HG02852 (cell line): ENCODE measurements around the gene SPOCK1.

ENCODE experiments used
- ATAC-seq: cut with Tn5 transposase; IDR thresholded peaks from one replicate; pipeline ENCODE4 v1.9.1; 2021; ENCODE audit warnings: mild to moderate bottlenecking, moderate library complexity; ENCODE audit not compliant: unreplicated experiment

Gene SPOCK1

DNA sequence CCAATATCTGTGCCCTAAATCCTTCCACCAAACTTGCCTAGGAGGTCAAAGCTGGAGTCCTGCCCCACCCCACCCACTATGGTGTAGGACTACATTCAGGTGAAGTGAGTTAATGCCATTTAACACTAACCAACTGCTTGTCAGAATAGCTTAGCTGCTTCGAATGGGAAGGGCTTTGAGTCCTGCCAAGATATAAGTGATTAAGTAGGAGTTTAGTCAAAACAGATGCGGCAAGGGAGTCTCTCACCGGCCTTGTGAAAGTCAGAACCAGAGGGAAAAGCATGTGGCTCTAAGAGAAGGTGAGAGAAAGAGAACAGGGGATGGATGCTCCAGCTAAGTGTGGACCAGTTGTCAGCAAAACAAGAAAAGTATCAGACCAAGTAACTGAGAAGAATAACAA, 132.6 kb downstream of the SPOCK1 start:
- no peak for ATAC-seq

DNA sequence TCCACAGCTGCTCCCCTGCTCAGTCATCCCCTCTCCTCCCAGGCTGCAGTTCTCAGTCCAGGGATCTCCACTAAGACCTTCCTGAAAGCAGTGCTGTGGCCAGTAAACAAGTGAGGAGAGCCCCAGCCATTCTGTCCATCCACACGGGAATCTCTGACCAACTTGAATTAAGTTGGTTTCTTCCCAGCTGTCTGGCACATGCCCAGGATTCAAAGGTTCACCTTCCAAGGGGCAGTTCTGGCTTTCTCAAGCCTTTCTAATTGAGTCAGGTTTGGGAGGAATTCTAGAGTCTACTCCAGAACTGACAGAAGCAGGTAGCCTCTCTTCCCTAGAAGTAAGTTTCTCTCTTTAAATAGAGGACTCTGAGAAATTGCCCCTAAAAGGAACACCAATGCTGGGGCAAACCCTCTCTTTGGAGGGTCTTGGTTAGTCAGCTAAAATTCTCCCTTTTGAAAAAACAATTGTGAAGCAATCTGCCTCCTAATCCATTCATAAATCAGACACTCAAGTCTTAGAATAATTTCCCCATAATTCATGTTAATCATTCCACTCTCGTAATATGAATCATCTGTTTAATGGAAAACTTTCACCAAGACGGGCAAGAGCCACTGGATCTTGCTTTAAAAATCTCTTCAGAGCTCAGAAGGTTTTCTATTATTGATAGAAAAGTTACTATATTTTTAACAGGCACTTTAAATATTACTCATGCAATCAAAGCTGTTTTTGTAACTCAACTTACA, 133.8 kb downstream of the SPOCK1 start:
- no peak for ATAC-seq

DNA sequence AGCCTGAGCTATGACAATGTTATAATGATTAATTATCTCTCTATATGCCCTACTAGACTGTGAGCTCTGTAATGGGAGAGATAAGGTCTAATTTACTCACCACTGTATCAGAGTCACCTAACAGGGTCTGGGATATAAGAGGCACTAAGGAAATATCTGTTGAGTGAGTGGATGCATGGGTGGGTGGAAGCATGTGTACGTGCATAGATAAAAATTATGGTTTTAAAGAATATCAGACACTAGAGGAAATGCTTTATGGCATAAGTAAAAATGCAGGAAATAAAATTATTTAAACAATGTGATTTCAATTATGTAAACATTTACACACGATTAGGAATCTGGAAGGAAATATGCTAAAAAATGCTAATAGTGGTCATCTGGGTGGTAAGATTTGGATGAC, 137.8 kb downstream of the SPOCK1 start:
- ATAC-seq = no peak

DNA sequence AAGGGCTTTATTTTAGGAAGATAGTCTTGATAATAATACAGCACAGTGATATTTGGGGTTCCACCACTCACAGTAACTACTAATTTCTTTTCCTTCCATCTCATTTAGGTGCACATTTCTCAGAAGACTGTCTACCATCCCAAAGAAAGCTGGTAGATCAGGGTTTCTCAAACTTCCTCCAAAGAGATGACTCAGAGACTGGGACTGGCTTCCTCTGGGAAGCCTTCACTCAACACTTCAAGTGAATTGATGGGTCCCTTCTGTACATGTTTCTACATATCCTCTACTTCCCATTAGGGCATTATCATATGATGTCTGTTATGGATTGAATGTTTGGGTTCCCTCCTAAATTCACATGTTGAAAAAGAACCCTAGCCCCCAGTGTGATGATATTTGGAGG, 138.5 kb downstream of the SPOCK1 start:
- ATAC-seq = no peak

DNA sequence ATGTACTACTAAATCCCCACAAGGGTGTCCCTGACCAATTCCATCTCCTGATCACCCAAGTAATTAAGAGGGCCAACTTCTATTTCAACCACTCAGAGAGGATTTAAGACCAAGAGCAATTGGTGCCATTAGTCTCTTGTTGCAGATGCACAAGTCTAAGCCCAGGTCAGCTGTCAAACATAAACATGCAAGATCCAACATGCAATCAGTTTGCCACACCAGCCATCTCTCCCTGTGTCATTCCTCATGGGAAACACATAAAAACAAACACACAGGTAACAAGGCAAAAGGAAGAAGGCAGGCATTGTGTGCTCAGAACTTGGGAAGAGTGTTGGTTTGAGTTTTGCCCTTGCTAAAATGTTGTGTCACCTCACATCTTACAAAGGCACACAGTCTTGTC, 139.2 kb downstream of the SPOCK1 start:
- no peak for ATAC-seq

DNA sequence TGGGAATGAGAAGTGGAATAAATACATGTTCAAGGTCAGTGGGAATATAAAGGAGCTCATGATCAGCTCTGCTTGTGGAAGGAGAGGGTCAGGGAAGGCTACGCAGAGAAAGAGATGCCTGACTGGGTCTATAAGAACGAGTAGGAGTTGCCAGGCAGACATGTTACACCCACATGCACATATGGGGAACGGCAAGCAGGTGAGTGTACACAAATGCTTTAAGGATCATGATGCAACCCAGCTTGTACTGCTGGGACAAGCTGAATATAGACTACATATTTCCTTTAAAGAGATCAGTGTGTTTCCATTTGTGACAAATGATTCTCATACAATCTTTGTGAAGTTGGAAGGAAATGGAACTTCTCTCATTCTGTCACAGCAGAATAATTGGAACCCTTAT, 141.7 kb downstream of the SPOCK1 start:
- ATAC-seq = no peak

DNA sequence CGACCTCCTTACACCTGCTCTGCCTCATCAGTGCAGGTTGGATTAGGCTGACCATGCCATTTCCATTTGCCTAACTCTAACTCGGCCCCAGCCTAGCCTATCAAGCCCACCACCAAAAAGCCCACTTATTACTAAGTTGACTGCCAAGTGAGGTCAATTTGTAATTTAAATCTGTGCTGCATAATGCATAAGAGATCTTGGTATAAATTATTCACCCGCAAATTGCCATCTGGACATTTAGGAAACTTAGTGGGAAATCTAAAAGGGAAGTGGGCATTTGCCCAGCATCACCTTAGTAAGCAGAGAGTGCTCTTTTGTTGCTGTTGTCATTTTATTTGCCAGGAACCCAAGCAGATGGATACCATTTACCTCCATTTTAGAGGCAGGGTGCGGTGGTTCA, 143.0 kb downstream of the SPOCK1 start:
- ATAC-seq = no peak

DNA sequence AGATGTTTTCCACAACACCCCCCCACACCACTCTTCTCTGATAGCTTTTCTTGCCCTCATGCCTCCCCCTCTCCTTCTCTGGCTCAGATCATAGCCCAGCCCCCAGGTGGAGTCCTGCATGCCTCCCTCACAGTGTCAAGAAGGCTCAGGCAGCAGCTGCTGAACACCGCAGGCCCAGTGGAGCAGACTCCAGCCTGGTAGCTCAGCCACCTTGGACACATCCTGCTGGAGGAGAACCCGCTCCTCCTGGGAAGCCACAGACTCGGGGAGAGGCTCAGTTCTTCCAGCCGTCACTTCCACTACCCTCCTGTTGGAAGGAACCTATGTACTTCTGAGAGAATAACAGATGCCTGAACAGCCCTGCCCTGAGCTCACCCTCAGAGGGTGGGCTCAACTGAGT, 143.4 kb downstream of the SPOCK1 start:
- no peak for ATAC-seq

DNA sequence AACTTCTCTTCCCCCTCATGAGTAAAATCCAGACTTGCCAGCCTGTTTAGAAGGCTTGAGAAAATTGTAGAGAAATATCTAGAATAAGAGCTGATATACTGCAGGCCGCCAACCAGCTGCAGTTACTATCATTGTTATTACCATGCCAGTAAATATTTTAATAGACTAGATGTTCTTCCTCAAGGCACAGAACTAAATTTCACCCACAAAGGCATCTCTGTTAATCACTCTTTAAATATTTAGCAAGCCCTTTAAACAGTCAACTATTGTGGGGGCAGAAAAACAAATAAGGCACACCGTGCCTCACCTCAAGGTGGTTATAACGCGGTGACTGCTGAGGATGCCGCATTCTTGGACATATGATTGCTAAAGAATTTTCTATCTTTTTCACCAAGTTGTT, 147.0 kb downstream of the SPOCK1 start:
- no peak for ATAC-seq

DNA sequence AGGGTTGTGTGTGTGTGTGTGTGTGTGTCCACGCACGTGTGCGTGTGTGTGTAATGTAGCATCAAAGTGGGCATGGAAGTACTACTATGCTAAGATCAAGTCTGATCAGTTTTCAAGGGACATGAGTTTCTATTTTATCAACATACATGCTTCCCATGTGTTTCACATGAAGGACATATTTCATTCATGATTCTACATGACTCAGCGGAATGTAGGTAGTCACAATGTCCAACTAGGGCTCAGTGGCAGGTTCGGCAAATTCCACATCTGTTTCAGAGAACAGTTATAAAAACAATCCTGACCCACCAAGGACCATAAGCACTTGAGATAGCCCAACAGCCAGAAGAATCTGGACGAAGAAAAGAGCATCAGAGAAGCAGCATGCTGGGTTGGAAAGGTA, 148.3 kb downstream of the SPOCK1 start:
- ATAC-seq = no peak

DNA sequence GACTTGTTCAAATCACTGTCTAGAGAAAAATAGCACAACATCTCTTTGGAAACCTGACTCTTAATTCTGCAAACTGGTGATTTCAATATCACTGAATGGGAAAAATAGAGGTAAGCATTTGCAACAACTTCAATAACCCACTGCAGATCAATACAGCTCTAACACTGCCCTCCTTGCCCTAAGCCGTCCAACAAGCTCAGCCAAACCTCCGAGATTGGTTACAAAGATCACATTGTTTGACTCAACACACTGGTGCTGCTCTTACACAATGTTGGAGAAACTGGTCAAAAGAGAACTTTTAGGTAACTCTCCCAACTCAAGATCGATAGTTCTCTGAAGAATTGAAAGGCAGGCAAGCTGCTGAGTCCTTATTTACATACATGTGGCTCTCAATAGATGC, 150.4 kb downstream of the SPOCK1 start:
- ATAC-seq = no peak

DNA sequence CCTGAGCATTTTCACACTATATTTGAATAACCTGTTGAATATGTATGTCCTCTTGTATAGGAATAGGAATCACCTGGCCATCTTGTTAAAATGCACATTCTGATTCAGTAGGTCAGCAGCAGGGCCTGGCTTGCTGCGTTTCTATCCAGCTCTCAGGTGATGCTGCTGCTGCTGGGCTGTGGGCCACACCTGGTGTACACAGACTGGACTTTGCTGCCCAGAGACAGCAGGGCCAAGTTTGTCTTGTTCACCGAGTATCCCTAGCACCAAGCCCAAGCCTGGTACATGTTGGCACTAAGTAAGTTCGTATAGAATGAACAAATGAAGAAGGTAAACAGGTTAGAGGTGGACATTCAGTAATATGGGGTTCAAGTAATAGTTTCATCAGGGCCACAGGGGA, 151.3 kb downstream of the SPOCK1 start:
- no peak for ATAC-seq

DNA sequence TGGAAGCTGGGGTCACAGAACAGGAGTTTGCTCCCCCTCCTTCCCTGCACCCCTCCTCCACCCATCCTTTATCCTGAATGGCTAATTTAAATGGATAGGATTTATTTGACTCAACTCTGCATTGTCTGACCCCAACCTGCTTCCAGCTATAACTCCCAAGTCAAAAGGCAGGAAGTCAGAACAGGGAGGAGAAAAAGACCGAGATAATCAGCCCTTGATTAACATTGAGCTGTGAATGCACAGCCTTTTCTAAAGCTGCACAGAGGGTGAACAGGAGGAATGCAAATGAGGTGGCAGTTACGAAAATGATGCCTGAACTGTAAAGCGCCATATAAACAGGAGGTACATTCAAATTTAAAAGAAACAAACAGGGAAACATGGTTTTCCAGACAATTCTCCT, 152.8 kb downstream of the SPOCK1 start:
- no peak for ATAC-seq

DNA sequence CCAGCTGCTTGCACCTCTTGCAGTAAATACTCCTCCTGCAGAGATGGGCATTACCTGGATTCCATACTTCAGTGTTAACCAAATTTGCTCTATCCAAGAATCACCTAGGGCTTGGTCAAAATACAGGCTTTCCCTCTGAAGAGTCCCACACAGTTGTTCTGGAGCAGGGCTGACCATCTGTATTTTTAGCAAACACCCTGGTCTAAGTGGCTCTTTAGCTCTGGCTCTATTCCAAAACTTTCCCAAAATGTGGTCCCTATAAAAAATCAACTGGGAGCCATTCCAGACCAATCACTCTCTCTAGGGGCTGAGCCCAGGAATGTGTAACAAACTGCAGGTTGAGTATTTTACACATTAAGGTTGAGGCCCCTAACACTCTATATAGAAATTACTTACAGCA, 153.7 kb downstream of the SPOCK1 start:
- ATAC-seq = no peak

DNA sequence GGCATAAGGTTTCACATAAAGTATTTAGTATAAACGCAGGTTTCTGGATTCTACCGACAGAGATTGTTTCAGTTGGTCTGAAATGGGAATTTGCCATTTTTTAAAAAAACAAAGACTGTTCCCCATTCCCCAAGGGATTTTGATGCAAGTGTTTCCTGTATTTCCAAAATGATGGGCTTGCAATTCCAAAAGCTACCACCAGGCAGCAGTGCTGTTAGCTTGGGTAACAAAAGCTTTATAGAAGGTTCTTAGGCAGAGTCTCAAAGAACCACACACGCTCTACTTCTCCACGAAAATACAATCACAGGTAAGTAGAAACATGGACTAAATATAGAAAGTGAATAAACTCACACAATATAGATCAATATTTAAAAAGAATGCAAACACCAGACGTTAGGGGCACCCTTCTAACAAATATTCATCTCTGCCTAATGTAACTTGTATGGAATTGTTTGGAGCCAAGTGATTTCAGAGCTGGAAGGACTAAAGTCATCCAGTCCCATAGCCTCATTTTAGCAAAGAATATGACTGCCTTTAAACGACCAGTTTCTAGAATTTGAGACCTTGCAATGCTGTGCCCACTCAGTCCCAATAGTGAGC, 154.3 kb downstream of the SPOCK1 start:
- ATAC-seq = no peak

DNA sequence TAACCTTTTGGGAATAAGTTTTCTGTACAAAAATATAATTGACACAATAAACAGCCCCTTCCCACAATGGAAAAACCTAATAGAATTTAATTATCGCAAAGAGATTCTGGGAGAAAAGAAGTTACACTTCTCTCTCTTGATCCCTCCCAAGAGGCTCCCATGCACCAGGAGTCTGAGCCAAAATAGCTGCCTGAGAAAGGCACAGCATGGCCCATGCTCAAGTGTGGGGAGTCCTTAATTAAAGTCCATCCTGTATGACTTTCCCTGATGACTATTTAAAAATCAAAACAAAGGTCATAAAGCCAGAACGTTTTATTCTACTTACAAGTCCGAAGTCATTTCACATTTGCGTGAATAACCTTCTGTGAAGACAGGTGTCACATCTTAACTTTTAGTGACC, 155.1 kb downstream of the SPOCK1 start:
- ATAC-seq = no peak

DNA sequence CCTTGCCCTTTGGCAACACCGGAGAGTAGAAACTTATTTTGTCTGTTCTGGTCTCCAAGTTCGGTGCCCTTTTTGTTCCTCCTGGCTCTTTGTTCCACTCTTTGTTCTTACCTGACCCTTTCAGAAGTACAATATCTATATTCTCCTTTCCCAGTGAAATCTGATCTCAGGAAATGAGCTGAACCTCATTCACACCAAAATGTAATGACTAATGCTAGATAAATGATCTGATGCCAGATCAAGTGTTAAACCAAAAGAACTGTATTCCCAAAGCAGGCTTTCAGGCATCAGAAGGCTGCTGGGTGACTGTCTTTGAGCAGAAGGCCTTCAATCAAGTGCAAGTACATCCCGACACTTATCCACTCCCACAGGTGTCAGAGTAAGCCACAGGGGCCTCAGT, 156.4 kb downstream of the SPOCK1 start:
- ATAC-seq = no peak

DNA sequence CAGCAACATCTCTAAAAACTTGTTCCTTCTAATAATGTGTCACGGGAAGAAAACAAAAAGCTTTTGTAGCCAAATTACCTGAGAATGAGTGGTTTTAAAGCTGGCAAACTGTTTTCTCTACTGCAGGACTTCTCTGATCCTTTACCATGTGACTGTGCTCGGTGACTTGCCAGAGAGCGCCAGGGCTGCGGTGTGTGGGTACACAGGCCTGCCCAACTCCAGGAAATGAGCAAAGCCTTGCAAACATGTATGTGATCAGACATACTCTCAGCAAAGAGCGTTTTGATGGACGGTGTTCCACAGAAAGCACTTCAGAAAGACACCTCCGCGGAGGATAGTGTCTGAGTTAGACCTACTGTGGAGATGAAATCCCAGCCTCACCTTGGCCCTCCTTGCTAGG, 157.3 kb downstream of the SPOCK1 start:
- ATAC-seq = no peak

DNA sequence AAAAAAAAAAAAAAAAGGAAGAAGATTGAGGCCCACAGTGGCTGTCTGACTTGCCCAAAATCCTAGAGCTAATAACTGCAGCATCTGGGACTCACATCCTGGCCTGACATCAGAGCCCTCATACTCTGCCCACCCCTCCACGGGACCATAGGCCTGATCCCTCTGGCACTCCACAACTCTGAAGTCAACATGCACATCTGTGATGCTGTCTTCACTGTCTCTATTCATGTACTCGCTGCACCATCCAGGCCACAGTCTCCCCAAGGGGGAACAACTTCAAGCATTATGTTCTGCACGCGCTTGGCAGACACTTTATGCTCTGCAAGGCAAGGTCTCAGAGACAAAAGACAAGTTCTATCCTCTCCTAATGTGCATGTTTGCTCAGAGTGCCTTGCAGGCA, 158.2 kb downstream of the SPOCK1 start:
- ATAC-seq = no peak

DNA sequence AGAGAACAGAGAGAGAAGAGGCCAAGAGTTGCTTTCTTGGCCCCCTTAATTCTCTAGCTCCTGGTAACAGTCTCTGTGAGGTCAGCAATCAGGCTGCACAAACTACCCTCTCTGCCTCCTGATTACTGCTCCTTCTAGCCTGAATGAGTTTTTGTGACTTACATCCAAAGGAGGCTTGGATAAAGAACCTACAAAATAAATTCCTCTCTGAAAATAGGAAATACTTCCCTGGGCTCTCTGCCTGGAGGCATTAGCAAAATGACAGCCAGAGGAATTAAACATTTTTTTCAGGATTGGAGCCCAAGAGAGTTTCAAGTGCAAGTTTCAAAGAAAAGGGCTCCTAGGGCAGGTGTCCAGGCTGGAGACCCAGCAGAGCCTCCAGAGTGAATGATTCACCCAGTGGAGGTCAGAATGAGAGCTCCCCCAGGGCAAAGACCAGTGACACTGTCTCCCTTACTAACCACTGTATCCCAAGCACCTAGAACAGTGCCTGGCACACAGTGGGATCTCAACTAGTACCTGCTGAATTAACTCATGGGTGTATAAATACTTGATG, 162.5 kb downstream of the SPOCK1 start:
- ATAC-seq = no peak

DNA sequence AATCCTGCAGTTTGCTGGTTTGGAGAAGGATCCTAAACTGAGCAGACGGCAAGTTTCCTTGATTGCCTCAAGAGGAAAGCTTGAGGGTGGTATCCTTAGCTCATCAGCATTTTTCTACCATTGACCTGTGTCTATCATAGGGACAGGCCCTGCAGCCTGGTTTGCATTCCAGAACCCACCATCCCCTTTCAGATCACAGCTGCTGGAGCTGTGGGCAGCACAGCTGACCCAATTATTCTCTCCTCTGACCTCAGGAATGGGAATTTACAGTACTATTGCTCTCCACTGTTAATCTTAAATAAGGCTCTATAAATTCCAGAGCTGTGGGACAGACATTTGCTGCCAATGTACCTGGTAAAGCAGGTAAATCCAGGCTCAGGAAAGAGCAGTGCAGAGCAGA, 163.0 kb downstream of the SPOCK1 start:
- no peak for ATAC-seq

DNA sequence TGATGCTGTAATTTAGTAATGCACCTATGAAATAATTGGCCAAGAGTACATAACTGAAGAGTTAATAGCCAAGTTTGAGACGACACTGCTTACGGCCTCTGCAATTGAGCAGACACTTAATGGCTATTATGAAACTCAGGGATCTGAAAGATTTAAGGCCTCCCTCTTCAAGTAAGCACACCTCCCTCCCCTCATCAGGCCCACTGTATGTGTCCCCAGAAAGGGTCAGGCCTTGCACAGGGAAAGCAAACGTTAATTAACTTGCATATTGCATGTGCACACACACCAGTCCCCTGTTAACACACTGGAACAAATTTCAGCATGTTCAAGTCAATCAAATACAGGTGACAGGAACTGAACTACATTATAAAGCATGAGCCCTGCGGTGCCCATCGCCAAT, 163.6 kb downstream of the SPOCK1 start:
- ATAC-seq = no peak

DNA sequence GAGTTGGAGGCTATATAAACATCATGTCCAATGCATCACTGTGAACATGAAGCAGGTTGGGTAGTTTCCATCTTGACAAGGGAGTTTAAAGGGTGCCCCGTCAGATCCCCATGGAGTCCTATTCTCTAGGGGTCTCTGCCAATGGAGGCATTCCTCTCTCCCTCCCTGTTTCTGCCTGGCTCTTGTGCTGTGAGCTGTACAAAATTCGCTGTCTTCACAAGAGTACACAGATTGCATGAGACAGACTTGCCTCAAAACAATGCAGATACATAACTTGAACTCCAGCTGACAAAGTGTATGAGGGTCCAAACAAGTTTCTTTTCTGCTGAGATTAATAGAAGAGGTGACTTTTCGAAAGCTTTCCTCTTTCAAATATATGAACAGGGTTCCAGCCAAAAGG, 165.2 kb downstream of the SPOCK1 start:
- no peak for ATAC-seq
